Measurements from ENCODE around the gene BCL10. TPM values are rescaled to one million over a fixed set of nuclear protein-coding genes. Genes with fewer than 3 reads are reported as not detected.

Gene BCL10
- total and polyA plus RNA-seq, 5 experiments from 2014 or later = 11.6 to 36.2 (median 18.7) TPM

- H3K4me3 Mint-ChIP-seq = no peak overlapping the region
- H3K27me3 Mint-ChIP-seq = peaks cover 0 to 3% (median 0%) of the 10 kb centered on the region in 5 donors
- ATAC-seq (no peak), DNase-seq (no peak)
- H3K9me3 Mint-ChIP-seq = no peaks in the 10 kb centered on the region
- POLR2A ChIA-PET = interaction anchor here (0.6 to 1.2 kb wide), 2 partner anchors 27 to 280 kb away, joined by 3 to 4 read pairs; no protein-coding TSS in a partner anchor
- peak overlapping the region in 1 of 10 donors; percentile 55 for H3K27ac Mint-ChIP-seq
- H3K36me3 Mint-ChIP-seq = no peaks in the 10 kb centered on the region
- H3K4me1 Mint-ChIP-seq = peaks cover 0 to 5% (median 3%) of the 10 kb centered on the region in 4 donors
Observed at GRCh38 chr1:85228972-85229371, 47.5 kb downstream of the BCL10 start.

GRCh38 chr1:85225624-85226380 is 50.6 kb downstream of the BCL10 start:
- H3K36me3 Mint-ChIP-seq = no peaks in the 10 kb centered on the region
- no peak overlapping the region for H3K27ac Mint-ChIP-seq
- no peak for DNase-seq
- peaks cover 0 to 5% (median 3%) of the 10 kb centered on the region in 4 donors for H3K4me1 Mint-ChIP-seq
- no peak for ATAC-seq
- POLR2A ChIA-PET = no interaction called here
- no peak overlapping the region for H3K4me3 Mint-ChIP-seq
- no peaks in the 10 kb centered on the region for H3K9me3 Mint-ChIP-seq
- H3K27me3 Mint-ChIP-seq = peaks cover 0 to 3% (median 0%) of the 10 kb centered on the region in 5 donors

- H3K9me3 Mint-ChIP-seq = no peaks in the 10 kb centered on the region
- no peaks in the 10 kb centered on the region for H3K4me1 Mint-ChIP-seq
- no peaks in the 10 kb centered on the region for H3K36me3 Mint-ChIP-seq
- POLR2A ChIA-PET = no interaction called here
- DNase-seq (no peak), ATAC-seq (no peak)
- H3K27me3 Mint-ChIP-seq = peaks cover 0 to 3% (median 2%) of the 10 kb centered on the region in 5 donors
- H3K4me3 Mint-ChIP-seq = no peak overlapping the region
- no peak overlapping the region for H3K27ac Mint-ChIP-seq
Observed at GRCh38 chr1:85224734-85225623, 51.5 kb downstream of the BCL10 start.

- DNase-seq (no peak), ATAC-seq (no peak)
- POLR2A ChIA-PET = no interaction called here
- no peak overlapping the region for H3K27ac Mint-ChIP-seq
- H3K36me3 Mint-ChIP-seq = no peaks in the 10 kb centered on the region
- H3K27me3 Mint-ChIP-seq = peaks cover 0 to 3% (median 2%) of the 10 kb centered on the region in 5 donors
- no peak overlapping the region for H3K4me3 Mint-ChIP-seq
- no peaks in the 10 kb centered on the region for H3K9me3 Mint-ChIP-seq
- no peaks in the 10 kb centered on the region for H3K4me1 Mint-ChIP-seq
Observed at GRCh38 chr1:85224295-85224694, 52.1 kb downstream of the BCL10 start.

GRCh38 chr1:85223334-85223733 is 53.1 kb downstream of the BCL10 start:
- DNase-seq = no peak
- Mint-ChIP-seq H3K4me1 (no peaks in the 10 kb centered on the region), H3K4me3 (no peak overlapping the region), H3K9me3 (no peaks in the 10 kb centered on the region), H3K27me3 (peaks cover 0 to 5% (median 2%) of the 10 kb centered on the region in 5 donors), H3K27ac (no peak overlapping the region), H3K36me3 (no peaks in the 10 kb centered on the region)
- POLR2A ChIA-PET = no interaction called here
- ATAC-seq = no peak

- POLR2A ChIA-PET = no interaction called here
- H3K4me3 Mint-ChIP-seq = no peak overlapping the region
- H3K36me3 Mint-ChIP-seq = peaks cover 0 to 5% (median 5%) of the 10 kb centered on the region in 3 donors
- no peak for ATAC-seq
- no peak for DNase-seq
- no peak overlapping the region for H3K27ac Mint-ChIP-seq
- no peaks in the 10 kb centered on the region for H3K9me3 Mint-ChIP-seq
- peaks cover 0 to 18% (median 13%) of the 10 kb centered on the region in 5 donors for H3K27me3 Mint-ChIP-seq
- no peaks in the 10 kb centered on the region for H3K4me1 Mint-ChIP-seq
Observed at GRCh38 chr1:85220756-85221201, 55.7 kb downstream of the BCL10 start.

GRCh38 chr1:85219853-85220610 is 56.4 kb downstream of the BCL10 start:
- Mint-ChIP-seq H3K27ac (no peak overlapping the region), H3K9me3 (no peaks in the 10 kb centered on the region), H3K4me1 (no peaks in the 10 kb centered on the region), H3K36me3 (peaks cover 0 to 5% (median 5%) of the 10 kb centered on the region in 3 donors), H3K4me3 (no peak overlapping the region), H3K27me3 (peaks cover 0 to 21% (median 13%) of the 10 kb centered on the region in 5 donors)
- DNase-seq (no peak), ATAC-seq (no peak)
- POLR2A ChIA-PET = no interaction called here

- H3K36me3 Mint-ChIP-seq = peaks cover 0 to 5% (median 5%) of the 10 kb centered on the region in 3 donors
- H3K27ac Mint-ChIP-seq = no peak overlapping the region
- ATAC-seq (no peak), DNase-seq (no peak)
- H3K4me3 Mint-ChIP-seq = no peak overlapping the region
- H3K27me3 Mint-ChIP-seq = peaks cover 4 to 27% (median 22%) of the 10 kb centered on the region in 5 donors
- H3K9me3 Mint-ChIP-seq = no peaks in the 10 kb centered on the region
- no peaks in the 10 kb centered on the region for H3K4me1 Mint-ChIP-seq
- POLR2A ChIA-PET = interaction anchor here (1.1 kb wide), 1 partner anchor 17 kb away, joined by 3 read pairs; no protein-coding TSS in a partner anchor
Observed at GRCh38 chr1:85216697-85217096, 59.7 kb downstream of the BCL10 start.

Other genes with a start within 250 kb of the BCL10 start
- gene MCOLN3, start 228.1 kb downstream of the BCL10 start, total RNA-seq = not detected
- under 1 TPM in 2 of 3 donors, not detected in 1; 0.08 to 0.51 TPM for gene MCOLN3, start 228.1 kb downstream of the BCL10 start, polyA plus RNA-seq
- 10 to 100 TPM in 1 of 2 experiments, 1 to 10 TPM in 1; 8.5 to 10.0 TPM for gene SYDE2, start 75.6 kb downstream of the BCL10 start, total RNA-seq
- gene SYDE2, start 75.6 kb downstream of the BCL10 start, polyA plus RNA-seq = 1 to 10 TPM; 2.7 to 5.8 (median 3.9) TPM
- 10 to 100 TPM; 48.7 to 52.5 TPM for gene C1orf52, start 17.0 kb downstream of the BCL10 start, total RNA-seq
- 10 to 100 TPM; 15.3 to 28.7 (median 22.4) TPM for gene C1orf52, start 17.0 kb downstream of the BCL10 start, polyA plus RNA-seq
- not detected for gene DDAH1, start 188.5 kb upstream of the BCL10 start, total RNA-seq
- gene DDAH1, start 188.5 kb upstream of the BCL10 start, polyA plus RNA-seq = not detected

All from naive thymus-derived CD8-positive, alpha-beta T cell (primary cell).